ENCODE results near the gene UGT1A5.

GRCh38 chr2:233791151-233791882 lies 78.6 kb downstream of the UGT1A5 start:
- TF ChIP-seq, protein P1, sequence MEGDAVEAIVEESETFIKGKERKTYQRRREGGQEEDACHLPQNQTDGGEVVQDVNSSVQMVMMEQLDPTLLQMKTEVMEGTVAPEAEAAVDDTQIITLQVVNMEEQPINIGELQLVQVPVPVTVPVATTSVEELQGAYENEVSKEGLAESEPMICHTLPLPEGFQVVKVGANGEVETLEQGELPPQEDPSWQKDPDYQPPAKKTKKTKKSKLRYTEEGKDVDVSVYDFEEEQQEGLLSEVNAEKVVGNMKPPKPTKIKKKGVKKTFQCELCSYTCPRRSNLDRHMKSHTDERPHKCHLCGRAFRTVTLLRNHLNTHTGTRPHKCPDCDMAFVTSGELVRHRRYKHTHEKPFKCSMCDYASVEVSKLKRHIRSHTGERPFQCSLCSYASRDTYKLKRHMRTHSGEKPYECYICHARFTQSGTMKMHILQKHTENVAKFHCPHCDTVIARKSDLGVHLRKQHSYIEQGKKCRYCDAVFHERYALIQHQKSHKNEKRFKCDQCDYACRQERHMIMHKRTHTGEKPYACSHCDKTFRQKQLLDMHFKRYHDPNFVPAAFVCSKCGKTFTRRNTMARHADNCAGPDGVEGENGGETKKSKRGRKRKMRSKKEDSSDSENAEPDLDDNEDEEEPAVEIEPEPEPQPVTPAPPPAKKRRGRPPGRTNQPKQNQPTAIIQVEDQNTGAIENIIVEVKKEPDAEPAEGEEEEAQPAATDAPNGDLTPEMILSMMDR (IDR thresholded peaks at IDR 0.05), result no peak
- no peak for TF ChIP-seq POLR2A (IDR thresholded peaks at IDR 0.05)
